ENCODE measurements around the gene ATXN7L3B. TPM values are rescaled to one million over a fixed set of nuclear protein-coding genes. Genes with fewer than 3 reads are reported as not detected.

ATXN7L3B gene
- total and polyA plus RNA-seq, 9 of the 15 experiments (the other 6 are each of a cell fraction or from before 2014, with no cell fraction given), result 10.3 to 40.5 (median 31.0) TPM

- TF ChIP-seq ZBTB40 (IDR thresholded peaks at IDR 0.05) (peak; percentile 80), ZBTB40 (CRISPR knock-in tag; IDR thresholded peaks at IDR 0.05) (no peak), E2F5 (CRISPR knock-in tag; IDR thresholded peaks at IDR 0.05) (no peak), ZSCAN29 (IDR thresholded peaks at IDR 0.05) (0 out of 2 replicates have a peak, but pooled peaks have one; percentile 33), RBBP5 (IDR thresholded peaks at IDR 0.05; ENCODE audit: borderline replicate concordance, insufficient read depth, low read length, poor library complexity, severe bottlenecking) (peak; percentile 92), ERF (CRISPR knock-in tag; IDR thresholded peaks at IDR 0.05) (peak; percentile 40; the same call in 1 of the 2 replicates), GATAD2B (IDR thresholded peaks at IDR 0.05; ENCODE audit: borderline replicate concordance) (no peak), RAD21 (CRISPR knock-in tag; conservative IDR thresholded peaks at IDR 0.05 in 1 of 2, IDR thresholded peaks at IDR 0.05 in 1 of 2) (no peak), POU5F1 (IDR thresholded peaks at IDR 0.05; ENCODE audit: borderline replicate concordance, low read depth, low read length, partially characterized antibody) (no peak), ZBTB49 (CRISPR knock-in tag; IDR thresholded peaks at IDR 0.05; ENCODE audit: borderline replicate concordance) (no peak), ZFPM2 (CRISPR knock-in tag; IDR thresholded peaks at IDR 0.05) (no peak), PHB2 (IDR thresholded peaks at IDR 0.05; ENCODE audit: low read depth) (no peak), POLR2G (IDR thresholded peaks at IDR 0.05; ENCODE audit: low read depth, low read length) (peak; percentile 91), POLR2A (conservative IDR thresholded peaks at IDR 0.05) (peak; percentile 89), ZNF589 (CRISPR knock-in tag; IDR thresholded peaks at IDR 0.05; ENCODE audit: low read depth) (0 out of 2 replicates have a peak, but pooled peaks have one; percentile 45)
Observed at GRCh38 chr12:74537707-74538385, at the start of gene ATXN7L3B (continued).
